GM21390 (cell line): ENCODE measurements around the gene E2F8.

Experiments
- ATAC-seq: cut with Tn5 transposase; IDR thresholded peaks from one replicate; pipeline ENCODE4 v1.9.1; 2021; ENCODE audit not compliant: unreplicated experiment

The E2F8 gene

DNA sequence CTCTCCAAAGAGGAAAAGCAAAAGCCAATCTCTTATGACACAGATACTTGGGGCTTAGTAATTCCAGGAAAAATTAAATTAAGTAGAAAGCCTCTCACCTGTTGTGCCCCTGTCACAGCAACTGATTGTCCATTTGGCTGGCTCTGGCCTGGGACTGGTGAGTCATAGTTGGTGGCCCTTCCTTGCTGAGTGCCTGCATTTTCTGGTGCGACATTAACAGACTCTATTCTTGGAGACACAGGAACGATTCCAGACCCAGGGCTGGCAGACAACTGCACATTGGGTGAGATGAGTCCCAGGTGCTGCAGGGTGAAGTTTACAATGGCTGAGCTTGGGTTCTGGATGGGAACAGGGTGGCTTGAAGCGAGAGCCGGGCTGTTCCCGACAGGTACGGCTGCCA is 15.6 kb downstream of the E2F8 start:
- no peak for ATAC-seq

DNA sequence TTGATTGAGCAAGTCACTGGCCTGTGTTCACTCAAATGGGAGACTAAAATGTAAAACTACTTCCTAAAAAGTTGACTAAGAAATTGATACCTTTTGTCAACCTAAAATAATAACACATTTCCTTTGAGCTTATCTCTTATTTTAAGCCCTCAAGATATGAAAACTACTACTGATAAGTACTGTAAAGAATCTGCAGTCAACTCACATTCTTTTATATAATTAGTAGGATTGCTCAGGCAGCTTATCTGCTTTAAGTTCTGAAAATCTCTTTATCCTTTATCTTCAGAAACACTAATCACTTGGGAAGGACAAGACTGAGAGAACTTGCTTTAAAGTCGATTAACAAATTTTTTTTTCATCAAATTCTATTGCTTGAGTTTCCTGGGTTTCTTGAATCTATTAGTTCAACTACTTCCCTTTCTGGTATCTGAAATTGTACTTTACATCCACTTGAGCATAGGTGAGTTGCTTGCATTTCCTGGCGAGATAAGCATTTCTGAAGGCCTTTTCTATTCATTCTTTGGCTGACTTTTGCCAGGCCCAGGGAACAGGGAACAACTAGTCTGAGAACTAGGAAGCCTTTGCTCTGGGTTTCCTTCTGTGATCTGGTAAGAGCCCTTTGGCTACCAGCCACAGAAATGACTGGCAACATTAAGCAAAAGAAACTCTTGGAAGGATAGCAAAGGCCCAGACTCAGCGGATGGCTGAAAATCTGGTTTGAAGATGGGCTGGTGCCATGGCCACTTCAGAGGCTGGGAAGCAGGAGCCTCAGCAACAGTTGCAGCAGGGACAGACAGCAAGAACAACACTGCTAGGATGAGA is 19.6 kb downstream of the E2F8 start:
- no peak for ATAC-seq

DNA sequence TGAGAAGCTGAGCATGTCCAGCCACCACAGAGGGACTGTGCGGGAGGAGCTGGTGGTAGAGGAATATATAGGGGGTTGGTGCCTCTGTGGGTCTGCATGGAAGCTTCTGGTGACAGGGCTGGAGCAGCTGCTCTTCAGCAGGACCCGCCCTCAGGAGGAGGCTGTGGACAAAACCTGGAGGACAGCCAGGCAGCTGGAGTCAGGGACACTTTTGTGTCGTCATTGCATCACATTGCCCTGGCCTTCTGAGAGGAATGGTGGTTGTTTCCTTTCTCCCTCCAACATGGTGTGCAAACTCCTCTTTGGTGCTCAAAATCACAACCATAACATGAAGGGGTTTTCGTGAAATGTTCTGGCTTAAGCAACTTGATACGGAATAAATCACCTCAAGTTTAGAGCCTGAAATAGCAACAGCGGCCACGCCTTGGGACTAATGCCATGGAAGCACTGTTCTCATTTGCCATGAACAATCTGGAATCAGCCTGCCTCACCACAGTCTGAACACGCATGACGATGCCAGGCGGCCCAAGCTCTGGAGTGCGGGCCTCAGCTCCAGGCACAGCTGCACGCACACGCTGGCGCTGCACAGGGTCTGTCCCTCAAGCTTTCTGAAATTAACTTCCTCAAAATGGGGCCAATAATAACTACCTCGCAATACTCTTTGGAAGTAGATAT is 21.8 kb downstream of the E2F8 start:
- no peak for ATAC-seq

DNA sequence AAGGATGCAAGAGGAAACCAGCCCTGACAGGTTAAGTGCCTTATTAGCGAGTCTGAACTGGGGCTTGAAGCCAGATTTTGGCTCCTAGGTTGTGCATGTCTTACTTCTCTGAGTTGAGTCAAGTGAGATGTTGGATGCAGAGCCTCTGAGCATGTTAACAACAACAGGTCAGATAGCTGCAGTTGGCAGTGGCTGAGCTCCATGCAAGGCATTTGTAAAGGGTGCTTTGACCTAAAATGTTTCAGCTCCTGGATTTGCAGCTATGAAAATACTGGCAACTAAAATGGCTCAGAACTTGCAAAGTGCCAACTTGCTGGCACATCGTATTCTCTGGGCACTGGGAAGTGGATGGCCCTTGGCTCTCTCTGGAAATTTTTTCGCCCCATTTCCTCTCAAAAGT is 22.5 kb downstream of the E2F8 start:
- ATAC-seq: no peak

DNA sequence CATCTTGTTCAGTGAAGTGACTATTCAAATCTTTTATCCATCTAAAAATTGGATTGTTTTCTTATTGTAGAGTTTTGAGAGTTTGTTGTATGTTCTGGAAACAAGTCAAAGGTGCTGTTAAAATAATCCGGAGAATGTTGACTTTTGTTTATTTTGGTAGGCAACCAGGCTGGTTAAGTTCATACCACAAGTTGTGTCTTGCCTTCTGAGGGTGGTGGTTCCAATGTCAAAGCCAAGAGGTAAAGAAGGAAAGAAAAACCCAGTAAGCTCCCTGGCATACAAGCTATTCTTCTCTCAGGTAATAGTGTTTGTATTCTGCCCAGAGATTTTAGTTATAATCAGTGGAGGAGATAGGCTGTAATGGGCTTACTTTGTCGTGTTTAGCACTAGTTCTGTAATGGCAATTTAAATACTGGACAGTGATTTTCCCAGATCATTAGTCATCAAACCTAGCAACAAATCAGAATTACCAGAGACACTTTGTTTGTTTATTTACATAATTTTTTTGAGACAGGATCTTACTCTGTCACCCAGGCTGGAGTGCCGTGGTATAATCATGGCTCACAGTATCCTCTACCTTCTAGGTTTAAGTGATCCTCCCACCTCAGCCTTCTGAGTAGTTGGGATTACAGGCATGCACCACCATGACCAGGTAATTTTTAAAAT is 23.9 kb downstream of the E2F8 start:
- no peak for ATAC-seq

DNA sequence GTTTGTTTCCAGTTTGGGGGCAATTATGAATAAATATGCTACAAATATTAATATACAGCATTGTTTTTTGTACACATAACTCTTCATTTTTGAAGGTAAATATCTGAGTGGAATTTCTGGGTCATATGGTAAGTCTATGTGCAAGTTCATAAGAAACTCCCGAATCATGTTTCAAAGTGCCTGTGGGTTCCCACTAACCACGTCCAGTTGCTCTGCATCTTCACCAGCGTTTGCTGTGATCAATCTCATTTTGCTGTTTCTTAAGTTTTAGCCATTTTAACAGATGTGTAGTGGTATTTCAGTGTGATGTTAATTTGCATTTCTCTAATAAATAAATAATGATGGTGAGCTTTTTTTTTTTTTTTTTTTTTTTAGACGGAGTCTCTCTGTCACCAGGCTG is 24.7 kb downstream of the E2F8 start:
- no peak for ATAC-seq

DNA sequence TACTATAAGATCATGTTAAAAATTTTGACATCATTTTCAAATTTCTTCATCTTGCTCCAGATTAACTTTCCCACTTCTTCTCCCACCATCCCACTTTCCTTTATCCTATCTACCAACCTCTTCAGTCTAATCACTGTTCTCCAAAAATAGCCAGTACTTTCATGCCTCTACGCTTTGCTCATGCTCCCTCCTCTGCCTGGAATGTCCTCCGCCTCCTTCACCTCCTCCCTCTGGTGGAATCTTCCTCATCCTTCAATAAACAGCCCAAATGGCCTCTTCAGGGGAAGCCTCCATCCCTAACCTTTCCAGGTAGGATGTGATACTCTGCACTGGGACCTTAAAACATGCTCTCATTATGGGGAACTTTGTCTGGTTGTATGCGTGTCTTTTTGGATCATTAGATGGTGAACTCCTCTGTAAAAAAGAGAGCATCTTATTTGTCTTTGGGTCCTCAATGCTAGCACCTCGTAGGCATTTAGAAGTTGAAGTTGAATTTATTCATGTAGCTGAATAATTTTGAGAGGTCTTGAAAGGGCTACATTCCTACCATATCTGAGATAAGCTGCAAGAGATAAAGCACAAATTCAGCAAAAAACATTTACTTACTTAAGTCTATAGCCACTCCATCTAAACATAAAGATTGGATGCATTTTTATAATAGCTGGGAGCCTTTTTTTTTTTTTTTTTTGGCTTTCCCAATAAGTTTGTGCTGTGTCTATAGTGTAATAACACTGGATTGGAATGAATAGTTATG is 31.0 kb downstream of the E2F8 start:
- no peak for ATAC-seq

DNA sequence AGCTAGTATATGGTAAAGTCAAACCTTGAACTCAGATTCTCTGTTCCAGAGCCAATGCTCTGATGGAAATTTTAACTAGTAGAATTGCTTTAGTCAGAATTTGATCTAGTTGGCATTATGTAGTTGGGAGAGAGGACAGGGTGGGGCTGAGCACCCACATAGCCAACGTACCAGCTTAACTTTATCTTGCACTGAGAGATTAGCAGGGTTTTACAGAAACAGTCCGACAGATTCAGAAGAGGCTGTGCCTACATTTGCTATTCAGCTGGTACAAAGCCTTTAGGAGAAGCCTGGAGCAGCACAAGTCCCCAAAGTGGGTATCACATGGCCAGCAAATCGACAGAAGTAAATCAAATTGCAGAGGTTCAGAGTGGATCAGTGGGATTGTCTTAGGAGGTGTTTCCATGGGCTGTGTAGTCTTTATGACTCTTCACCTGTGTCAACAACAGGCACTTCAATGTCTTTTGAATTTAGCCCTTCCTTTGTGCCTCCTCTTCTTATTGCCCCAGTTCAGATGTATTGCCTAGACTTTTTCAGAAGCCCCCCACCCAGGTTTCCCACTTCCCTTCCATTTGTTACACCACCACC is 31.7 kb downstream of the E2F8 start:
- ATAC-seq: no peak

DNA sequence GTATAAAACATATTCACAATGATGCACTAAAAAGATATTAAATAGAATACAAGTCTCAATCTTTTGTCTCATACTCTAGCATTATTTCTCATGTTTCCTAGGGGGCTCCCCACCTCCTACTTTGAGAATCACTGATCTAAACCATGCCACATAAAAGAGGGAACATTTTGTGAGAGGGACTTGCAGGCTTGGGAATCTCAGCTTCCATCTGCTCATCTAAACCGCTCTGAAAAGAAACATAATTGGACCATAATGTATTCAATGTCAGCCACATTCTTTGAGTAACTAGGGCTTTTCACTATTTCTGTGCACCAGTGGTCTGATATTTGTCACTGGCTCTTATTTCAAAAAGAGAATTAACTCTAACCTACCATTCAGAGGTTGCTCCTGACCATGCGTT is 32.6 kb downstream of the E2F8 start:
- ATAC-seq: no peak

DNA sequence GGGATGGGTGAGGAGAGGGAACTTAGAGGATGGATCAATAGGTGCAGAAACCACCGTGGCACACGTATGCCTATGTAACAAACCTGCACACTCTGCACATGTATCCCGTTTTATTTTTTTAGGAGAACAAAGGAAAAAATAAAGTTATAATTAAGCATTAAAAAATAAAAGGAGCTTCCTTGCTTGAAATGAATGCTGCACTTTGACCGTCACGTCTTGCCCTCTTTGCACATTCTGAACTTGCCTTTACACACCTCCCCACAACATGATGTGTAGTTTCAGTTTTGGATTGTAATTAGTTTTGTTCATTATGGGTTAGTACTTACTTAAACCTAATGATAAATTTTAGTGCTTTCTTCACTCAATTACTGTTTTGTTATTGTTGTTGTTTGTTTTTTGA is 35.9 kb downstream of the E2F8 start:
- no peak for ATAC-seq

DNA sequence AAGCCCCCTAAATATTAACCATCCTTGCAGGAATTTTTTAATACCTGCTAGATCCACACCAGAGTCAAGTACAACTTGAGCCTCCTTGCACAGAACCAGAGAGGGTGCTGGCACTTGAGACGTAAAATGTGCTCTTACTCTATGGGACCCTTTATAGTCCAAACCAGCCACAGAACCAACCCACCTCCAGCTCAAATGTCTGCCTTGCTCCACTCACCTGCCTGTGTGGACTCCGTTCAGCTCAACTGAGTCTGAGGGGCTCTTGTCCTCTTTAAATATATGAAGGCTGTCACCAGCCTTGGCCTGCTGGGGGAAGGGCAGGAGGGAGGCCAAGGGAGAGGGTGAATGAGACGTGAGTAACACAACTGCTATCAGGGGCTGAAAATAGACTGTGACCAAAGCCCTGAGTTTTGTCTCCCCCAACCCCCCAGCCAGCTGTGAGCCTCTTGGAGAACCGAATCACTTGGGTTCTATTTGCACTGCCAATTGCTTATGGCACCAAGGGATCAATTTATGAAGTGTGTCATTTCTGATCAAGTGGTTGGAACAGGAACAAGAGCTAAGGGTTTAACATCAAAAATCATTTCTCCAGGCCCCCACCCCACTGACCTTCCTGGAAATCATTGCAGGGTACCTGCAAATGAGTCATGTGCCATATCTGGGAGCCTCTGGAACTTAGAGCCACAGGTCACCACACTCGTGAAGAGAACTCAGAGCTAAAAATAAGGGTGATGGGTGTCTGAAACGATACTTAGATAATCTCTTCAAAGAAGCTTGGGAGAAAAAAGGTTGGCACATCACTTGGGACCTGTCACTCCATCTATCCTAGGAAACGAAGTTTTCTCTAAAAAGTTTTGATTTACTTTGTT is 38.8 kb downstream of the E2F8 start, which contains the start of gene CSRP3:
Gene CSRP3, minus strand, starts transcription at position 247 of the 869 bp plus-strand sequence. CDS start 9,535 bp downstream, outside the sequence.
- ATAC-seq: no peak

DNA sequence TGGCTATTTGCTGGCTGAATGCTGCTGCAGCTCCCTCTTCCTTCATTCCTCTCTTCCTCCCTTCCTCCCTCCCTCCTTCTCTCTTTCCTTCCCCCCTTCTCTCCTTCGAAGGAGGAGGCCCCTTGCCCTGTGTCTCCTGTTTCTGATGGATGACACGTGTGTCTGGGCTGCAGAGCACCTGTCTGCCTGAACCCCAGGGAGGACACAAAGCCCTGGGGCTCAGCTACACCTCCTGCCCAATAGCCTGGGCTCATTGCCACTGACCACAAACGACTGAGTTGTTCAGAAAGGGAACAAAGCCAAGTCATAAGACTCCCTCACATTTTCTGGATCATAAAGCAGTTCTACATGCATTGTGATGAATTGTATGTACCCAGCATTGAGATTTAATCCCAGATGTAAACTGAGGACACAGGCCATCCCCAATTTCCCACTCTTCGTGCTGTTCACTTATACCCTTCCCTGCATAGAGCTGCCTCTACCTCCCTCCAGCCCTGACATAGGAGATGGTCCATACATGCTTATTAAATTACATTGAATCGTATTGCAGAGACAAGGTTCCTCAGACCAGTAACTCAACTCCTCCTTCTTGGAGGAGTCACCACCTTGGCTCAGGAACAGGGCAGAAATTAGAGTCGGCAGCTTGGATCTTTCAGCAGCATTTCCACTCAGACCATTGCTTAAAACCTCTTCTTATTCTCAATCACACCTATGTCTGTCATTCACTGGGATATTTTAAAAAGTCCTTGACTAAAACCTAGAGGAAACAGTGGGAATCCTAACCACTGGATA is 40.1 kb downstream of the E2F8 start:
- ATAC-seq: no peak

DNA sequence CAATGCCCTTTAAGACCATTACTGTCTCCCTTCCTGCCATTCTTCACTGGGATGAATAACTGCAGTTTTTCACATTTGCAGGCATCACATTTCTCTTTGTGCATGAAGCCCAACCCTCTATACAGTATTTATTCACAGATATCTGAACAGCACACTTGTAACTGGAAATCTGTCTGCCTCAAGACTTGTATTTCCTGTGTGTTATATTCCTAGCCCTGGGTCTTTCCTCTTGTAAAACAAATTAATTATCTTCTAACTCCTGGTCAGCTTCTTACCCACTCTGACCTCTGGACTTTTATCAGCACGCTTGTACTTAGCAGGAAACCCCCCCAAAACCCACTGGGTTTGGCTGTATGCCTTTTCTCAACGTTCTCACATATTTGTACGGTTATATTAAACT is 41.0 kb downstream of the E2F8 start:
- ATAC-seq: no peak

DNA sequence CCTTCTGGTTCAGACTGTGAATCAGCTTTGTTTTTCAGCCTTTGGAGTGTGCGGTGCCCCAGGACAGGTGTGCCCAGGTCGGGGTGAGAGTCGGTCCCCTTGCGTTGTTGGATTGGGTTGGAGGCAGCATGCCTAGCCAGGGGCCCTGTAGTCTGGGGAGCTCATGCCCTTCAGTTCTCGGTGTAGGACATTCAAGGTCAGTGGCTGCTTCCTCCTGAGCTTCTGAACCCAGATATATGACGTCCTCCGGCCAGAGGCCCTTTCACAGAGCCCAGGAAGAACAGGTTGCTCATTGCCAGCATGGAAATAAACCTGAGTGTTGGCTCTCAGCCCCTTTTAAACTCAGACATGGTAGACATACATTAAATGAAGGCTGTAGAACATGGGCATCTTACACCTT is 41.7 kb downstream of the E2F8 start:
- ATAC-seq: no peak

DNA sequence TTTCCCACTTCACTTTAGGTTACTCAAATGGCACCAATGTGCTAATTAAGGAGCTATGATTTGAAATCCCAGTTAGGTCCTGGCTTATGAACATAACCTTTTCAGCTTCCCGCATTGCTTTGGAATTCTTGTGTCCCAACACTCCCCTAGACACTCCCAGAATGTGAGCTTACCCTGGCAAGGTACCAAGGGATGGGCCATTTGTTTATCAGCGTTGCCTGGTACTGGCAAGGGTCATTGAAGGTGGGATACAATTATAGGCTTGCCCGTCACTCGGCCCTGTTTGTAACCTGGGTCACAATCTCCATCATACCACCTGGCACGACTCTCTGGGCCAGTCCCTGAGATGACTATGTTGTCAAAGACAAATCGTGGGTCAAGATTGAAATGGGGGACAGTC is 44.3 kb downstream of the E2F8 start:
- no peak for ATAC-seq

DNA sequence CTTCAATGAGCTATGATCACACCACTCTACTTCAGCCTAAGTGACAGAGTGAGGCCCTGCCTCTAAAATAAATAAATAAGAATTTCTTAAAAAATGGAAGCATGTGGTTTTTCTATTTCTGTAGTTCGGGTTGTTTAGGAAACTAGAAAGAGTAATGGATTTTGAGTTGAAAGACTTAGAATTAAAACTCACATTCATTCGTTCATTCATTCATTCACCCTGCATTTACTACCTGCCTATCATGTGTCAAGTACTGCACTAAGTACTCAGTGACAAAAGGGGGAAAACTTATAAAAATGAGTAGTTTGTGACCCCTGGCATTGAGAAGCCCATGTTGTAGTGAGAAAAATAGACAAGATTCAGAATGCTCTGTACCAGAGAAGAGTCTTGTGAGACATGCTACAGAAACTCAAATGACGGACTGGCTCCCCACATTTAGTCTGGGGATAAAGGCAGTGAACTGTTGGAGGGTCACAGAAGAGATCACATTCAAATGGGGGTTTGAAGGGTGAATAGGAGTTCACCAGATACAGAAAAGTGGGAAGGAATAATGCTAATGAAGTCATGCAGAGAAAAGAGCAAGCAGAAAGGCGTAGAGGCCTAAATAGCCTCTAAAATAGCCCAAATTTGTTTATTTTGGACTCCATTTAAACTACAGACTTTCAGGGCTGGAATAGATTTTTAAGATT is 46.0 kb downstream of the E2F8 start:
- no peak for ATAC-seq

DNA sequence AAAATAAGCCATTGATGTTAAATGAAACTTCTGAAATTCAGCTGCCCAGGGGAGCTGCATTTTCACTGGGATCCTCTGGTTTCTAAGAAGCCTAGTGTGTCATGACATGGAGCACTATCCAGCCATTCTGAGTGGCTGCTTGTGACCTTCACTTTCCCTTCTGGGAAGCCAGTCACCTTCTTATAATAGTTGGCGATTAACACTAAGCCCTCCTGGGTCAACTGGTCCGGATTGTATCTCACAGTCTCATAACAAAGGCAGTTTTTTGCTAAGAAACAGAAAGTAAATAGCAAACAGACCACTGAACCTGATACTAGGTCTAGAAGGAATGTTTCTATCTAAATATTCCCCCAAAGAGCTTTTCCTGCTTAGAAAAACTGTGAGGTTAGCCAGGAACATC is 46.8 kb downstream of the E2F8 start:
- ATAC-seq: no peak

DNA sequence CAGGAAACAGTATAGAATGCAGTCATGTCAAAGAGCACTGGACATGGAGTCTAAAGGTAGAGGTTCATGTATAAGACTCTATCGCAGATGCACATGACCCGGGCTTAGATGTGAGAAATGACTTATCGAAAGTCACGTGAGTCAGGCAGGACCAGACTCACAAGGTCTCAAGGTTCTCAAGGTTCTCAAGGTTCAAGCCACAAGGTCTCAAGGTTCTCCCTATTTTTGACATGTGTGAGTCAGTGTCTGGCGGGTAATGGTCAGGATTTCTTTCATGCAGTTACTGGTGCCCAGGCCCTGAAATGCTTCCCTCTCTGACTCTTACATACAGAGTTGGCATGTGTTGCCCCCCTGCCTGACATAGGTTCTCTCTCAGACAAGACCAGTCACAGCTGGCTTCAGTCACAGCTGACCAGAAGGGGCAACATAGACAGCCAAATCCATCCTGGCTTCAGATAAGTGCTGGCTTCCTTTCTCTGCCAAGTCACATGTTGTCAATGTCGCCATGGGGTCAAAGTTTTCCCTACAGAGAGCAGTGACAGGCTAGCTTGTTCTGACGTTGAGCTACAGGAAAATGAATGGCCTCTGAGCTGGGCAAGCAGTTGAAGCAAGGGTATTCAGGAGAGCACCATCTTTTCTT is 49.1 kb downstream of the E2F8 start:
- no peak for ATAC-seq
